Panc1 (cell line): ENCODE data around the gene SCAMP4. TPM values are rescaled to one million over a fixed set of nuclear protein-coding genes. Genes with fewer than 3 reads are reported as not detected.
"Not testable (repeated sequence)": the region's sequence is repeated elsewhere in the genome, so short reads cannot be mapped to it uniquely, and the experiment has no call there.

Experiments used
- ATAC-seq: fragments of 200-7000 bp; cut with Tn5 transposase; 2 replicates; pipeline ENCODE4 v1.9.1; 2020; ENCODE audit warnings: mild to moderate bottlenecking, moderate library complexity
- BruUV-seq: library from RNA; stranded (reverse); fragments of 400-500 nt; replicated peaks from 2 replicates; lab custom pipeline; 2021; lab: Mats Ljungman, UMichigan
- CTCF ChIA-PET: fragments of 300-600 bp; sonication (Branson Sonifier 250); formaldehyde crosslinking; loops from one replicate; lab custom pipeline; 2022; ENCODE audit warnings: antibody characterized with exemption; lab: Charles Lee
- POLR2A ChIA-PET: fragments of 300-600 bp; sonication (Branson Sonifier 250); formaldehyde crosslinking; loops from one replicate; lab custom pipeline; 2022; ENCODE audit warnings: antibody characterized with exemption; lab: Charles Lee
- DNase-seq: peaks from one replicate; pipeline ENCODE4 v3.0.0-alpha.2; 2010; ENCODE audit warnings: low read depth, low spot score
- H3K27ac ChIP-seq: 2 replicates; pipeline ENCODE4 v1.5.1; 2011; ENCODE audit warnings: mild to moderate bottlenecking, low read length, inconsistent platforms
- H3K27me3 ChIP-seq: fragments of 200-500 bp; sonication (Bioruptor generic); 2 replicates; pipeline ENCODE4 v1.6.0; 2014; ENCODE audit warnings: low read length, inconsistent platforms; ENCODE audit not compliant: control insufficient read depth, insufficient read depth
- H3K36me3 ChIP-seq: fragments of 200-500 bp; sonication (Bioruptor generic); 2 replicates; pipeline ENCODE4 v1.5.1; 2014; ENCODE audit warnings: inconsistent platforms, mild to moderate bottlenecking, low read length, moderate library complexity; ENCODE audit not compliant: control insufficient read depth, insufficient read depth
- H3K4me1 ChIP-seq: 2 replicates; pipeline ENCODE4 v1.5.1; 2011; ENCODE audit warnings: inconsistent platforms, mild to moderate bottlenecking, low read length, moderate library complexity; ENCODE audit not compliant: control insufficient read depth, insufficient read depth
- H3K4me3 ChIP-seq, 2 experiments: 2 replicates each; pipeline ENCODE4 v1.5.1; 2011 to 2012; ENCODE audit warnings: low read depth in 2 of 2, low read length in 2 of 2, mild to moderate bottlenecking in 2 of 2, inconsistent platforms in 1 of 2, moderate library complexity in 1 of 2
- H3K9me3 ChIP-seq: fragments of 200-500 bp; sonication (Bioruptor generic); 2 replicates; pipeline ENCODE4 v1.5.1; 2014; ENCODE audit warnings: low read depth, mild to moderate bottlenecking, inconsistent platforms, low read length, moderate library complexity; ENCODE audit not compliant: control insufficient read depth, insufficient read depth
- POLR2AphosphoS5 ChIP-seq: IDR thresholded peaks from 2 replicates; pipeline ENCODE4 v1.6.1; 2012; ENCODE audit warnings: mild to moderate bottlenecking, low read depth, low read length, moderate library complexity
- SIN3A ChIP-seq: IDR thresholded peaks from 2 replicates; pipeline ENCODE4 v1.6.1; 2012; ENCODE audit warnings: low read depth, mild to moderate bottlenecking, low read length, moderate library complexity, borderline replicate concordance; ENCODE audit not compliant: insufficient read depth
- TCF7L2 ChIP-seq: IDR thresholded peaks from 2 replicates; pipeline ENCODE4 v1.6.1; 2011; ENCODE audit warnings: mild to moderate bottlenecking, low read depth, low read length, inconsistent platforms
- in situ Hi-C: cut with HindIII; loops from 2 replicates; pipeline ENCODE4 v1.10.0; 2016; ENCODE audit warnings: low sequenced_read_pairs, low pct_unique_long_range_greater_than_20kb
- intact Hi-C: fragments of 100-400 bp; cut with micrococcal nuclease; formaldehyde crosslinking; loops from one replicate; pipeline ENCODE4 v1.10.0; 2022; ENCODE audit not compliant: unreplicated experiment
- total RNA-seq: library from RNA; stranded (reverse); gene quantifications from one replicate; pipeline ENCODE4 v1.2.1, GENCODE V29; 2021; ENCODE audit not compliant: unreplicated experiment
- TF ChIP-seq, protein P1 (sequence below), 2 experiments: IDR thresholded peaks; 2 replicates each; pipeline ENCODE4 v1.6.1; 2011 to 2012; ENCODE audit warnings: low read depth in 2 of 2, control low read depth in 1 of 2, low read length in 1 of 2, mild to moderate bottlenecking in 1 of 2, moderate library complexity in 1 of 2; ENCODE audit not compliant: insufficient read depth in 1 of 2
- TF ChIP-seq, protein P2 (sequence below): fragments of 450-650 bp; IDR thresholded peaks from 2 replicates; pipeline ENCODE4 v1.5.1; 2017; ENCODE audit warnings: mild to moderate bottlenecking

The SCAMP4 gene
- total RNA-seq, 1 experiment from 2014 or later: 98.4 TPM

DNA sequence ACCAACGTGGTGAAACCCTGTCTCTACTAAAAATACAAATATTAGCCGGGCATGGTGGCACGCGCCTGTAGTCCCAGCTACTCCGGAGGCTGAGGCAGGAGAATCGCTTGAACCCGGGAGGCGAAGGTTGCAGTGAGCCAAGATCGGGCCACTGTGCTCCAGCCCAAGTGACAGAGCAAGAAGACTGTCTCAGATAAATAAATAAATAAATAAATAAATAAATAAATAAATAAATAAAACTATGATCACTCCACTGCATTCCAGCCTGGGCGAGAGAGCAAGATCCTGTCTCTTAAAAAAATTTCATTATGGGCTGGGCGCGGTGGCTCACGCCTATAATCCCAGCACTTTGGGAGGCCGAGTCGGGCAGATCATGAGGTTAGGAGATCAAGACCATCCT is 18.8 kb upstream of the SCAMP4 start:
- H3K9me3 ChIP-seq, H3K36me3 ChIP-seq, H3K27ac ChIP-seq, BruUV-seq, ATAC-seq, CTCF ChIA-PET, H3K4me3 ChIP-seq, POLR2A ChIA-PET, DNase-seq, in situ Hi-C loops, H3K27me3 ChIP-seq, intact Hi-C loops: not testable (repeated sequence)
- H3K4me1 ChIP-seq: peaks cover 22% of the 10 kb centered on the region

DNA sequence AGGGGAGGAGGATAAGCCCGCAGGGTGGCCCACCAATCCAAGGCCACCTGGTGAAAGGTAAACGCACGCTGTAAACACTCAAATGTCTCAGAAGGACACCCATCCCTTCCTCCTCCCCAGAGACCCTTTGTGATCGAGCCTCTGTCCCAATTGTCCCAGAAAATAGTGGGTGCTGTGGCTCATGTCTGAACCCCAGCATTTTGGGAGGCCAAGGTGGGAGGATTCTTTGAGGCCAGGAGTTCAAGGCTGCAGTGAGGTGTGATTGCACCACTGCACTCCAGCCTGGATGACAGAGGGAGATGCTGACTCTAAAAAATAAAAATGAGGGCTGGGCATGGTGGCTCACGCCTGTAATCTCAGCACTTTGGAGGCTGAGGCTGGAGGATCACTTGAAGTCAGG is 16.8 kb upstream of the SCAMP4 start:
- no peak overlapping the region for H3K4me3 ChIP-seq
- POLR2A ChIA-PET: no interaction called here
- DNase-seq: no peak
- no peak overlapping the region for H3K27ac ChIP-seq
- peaks cover 10% of the 10 kb centered on the region for H3K4me1 ChIP-seq
- in situ Hi-C loops: no loop called here
- H3K9me3 ChIP-seq: no peaks in the 10 kb centered on the region
- no peak for TF ChIP-seq SIN3A
- CTCF ChIA-PET: no interaction called here
- no TSS peak for BruUV-seq
- no peaks in the 10 kb centered on the region for H3K27me3 ChIP-seq
- H3K36me3 ChIP-seq: peaks cover 4% of the 10 kb centered on the region; the same call in 1 of the 2 replicates
- no peak for ATAC-seq
- intact Hi-C loops: no loop called here

DNA sequence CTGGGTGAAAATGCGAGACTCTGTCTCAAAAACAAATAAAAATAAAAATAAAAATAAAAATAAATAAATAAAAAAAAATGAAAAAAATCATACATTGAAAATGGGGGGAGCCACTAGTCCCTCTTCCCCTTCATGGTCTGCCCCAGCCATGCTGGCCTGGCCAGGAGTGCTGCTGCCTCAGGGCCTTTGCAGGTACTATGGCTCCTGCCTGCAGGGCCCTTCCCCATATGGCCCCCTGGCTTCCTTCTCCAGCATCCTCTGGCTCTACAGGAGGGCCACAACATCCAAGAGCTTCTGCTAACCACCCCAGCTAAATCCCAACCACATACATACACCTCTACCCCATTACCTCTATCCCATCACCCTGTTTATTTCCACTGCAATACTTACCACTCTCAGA is 15.3 kb upstream of the SCAMP4 start:
- no peak overlapping the region for H3K4me3 ChIP-seq
- H3K27ac ChIP-seq: no peak overlapping the region
- in situ Hi-C loops: no loop called here
- no peaks in the 10 kb centered on the region for H3K27me3 ChIP-seq
- TF ChIP-seq TCF7L2 (no peak), SIN3A (no peak), POLR2AphosphoS5 (no peak)
- TF ChIP-seq, protein P1, sequence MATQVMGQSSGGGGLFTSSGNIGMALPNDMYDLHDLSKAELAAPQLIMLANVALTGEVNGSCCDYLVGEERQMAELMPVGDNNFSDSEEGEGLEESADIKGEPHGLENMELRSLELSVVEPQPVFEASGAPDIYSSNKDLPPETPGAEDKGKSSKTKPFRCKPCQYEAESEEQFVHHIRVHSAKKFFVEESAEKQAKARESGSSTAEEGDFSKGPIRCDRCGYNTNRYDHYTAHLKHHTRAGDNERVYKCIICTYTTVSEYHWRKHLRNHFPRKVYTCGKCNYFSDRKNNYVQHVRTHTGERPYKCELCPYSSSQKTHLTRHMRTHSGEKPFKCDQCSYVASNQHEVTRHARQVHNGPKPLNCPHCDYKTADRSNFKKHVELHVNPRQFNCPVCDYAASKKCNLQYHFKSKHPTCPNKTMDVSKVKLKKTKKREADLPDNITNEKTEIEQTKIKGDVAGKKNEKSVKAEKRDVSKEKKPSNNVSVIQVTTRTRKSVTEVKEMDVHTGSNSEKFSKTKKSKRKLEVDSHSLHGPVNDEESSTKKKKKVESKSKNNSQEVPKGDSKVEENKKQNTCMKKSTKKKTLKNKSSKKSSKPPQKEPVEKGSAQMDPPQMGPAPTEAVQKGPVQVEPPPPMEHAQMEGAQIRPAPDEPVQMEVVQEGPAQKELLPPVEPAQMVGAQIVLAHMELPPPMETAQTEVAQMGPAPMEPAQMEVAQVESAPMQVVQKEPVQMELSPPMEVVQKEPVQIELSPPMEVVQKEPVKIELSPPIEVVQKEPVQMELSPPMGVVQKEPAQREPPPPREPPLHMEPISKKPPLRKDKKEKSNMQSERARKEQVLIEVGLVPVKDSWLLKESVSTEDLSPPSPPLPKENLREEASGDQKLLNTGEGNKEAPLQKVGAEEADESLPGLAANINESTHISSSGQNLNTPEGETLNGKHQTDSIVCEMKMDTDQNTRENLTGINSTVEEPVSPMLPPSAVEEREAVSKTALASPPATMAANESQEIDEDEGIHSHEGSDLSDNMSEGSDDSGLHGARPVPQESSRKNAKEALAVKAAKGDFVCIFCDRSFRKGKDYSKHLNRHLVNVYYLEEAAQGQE (IDR thresholded peaks at IDR 0.05; ENCODE audit: insufficient read depth in 1 of 2, low read depth in 2 of 2, low read length in 1 of 2): no peak
- TF ChIP-seq, protein P2, sequence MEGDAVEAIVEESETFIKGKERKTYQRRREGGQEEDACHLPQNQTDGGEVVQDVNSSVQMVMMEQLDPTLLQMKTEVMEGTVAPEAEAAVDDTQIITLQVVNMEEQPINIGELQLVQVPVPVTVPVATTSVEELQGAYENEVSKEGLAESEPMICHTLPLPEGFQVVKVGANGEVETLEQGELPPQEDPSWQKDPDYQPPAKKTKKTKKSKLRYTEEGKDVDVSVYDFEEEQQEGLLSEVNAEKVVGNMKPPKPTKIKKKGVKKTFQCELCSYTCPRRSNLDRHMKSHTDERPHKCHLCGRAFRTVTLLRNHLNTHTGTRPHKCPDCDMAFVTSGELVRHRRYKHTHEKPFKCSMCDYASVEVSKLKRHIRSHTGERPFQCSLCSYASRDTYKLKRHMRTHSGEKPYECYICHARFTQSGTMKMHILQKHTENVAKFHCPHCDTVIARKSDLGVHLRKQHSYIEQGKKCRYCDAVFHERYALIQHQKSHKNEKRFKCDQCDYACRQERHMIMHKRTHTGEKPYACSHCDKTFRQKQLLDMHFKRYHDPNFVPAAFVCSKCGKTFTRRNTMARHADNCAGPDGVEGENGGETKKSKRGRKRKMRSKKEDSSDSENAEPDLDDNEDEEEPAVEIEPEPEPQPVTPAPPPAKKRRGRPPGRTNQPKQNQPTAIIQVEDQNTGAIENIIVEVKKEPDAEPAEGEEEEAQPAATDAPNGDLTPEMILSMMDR: no peak
- DNase-seq (no peak), ATAC-seq (no peak)
- intact Hi-C loops: no loop called here
- ChIA-PET POLR2A (no interaction called here), CTCF (no interaction called here)
- no TSS peak for BruUV-seq
- H3K9me3 ChIP-seq: no peaks in the 10 kb centered on the region
- peaks cover under 1% of the 10 kb centered on the region; the same call in 1 of the 2 replicates for H3K36me3 ChIP-seq
- no peaks in the 10 kb centered on the region for H3K4me1 ChIP-seq
